K562 (cell line): ENCODE measurements around the gene TNNT3. TPM values are rescaled to one million over a fixed set of nuclear protein-coding genes. Genes with fewer than 3 reads are reported as not detected.

Experiments used
- ATAC-seq: fragments of 200-7000 bp; cut with Tn5 transposase; 3 replicates; pipeline ENCODE4 v1.9.1; 2020; ENCODE audit warnings: moderate library complexity
- BruUV-seq: library from RNA; stranded (reverse); fragments of 400-500 nt; replicated peaks from 2 replicates; lab custom pipeline; 2021; lab: Mats Ljungman, UMichigan
- CTCF ChIA-PET: fragments of 300-600 bp; formaldehyde crosslinking; extraction: SDS; loops from one replicate; lab custom pipeline; 2021; ENCODE audit warnings: low intra/inter-chr PET ratio; lab: Yijun Ruan, JAX
- POLR2A ChIA-PET: fragments of 300-600, 350-650 bp; sonication (Branson Sonifier 250); formaldehyde crosslinking; extraction: SDS; loops from one replicate; lab custom pipeline; 2021; ENCODE audit warnings: antibody characterized with exemption, inconsistent platforms; lab: Yijun Ruan, JAX
- DNase-seq, 4 experiments: peaks; one replicate each; pipeline versions ENCODE4 v3.0.0 to v3.0.0-alpha.2; 2011 to 2018; ENCODE audit warnings: low spot score in 3 of 4, mixed read lengths in 3 of 4; ENCODE audit errors: extremely low read depth in 1 of 4
- FAIRE-seq: peaks from 2 replicates; lab custom pipeline; 2011; peaks lifted over from hg19 to GRCh38; lab: Jason Lieb, UNC
- H2AFZ ChIP-seq: 2 replicates; pipeline ENCODE4 v1.6.0; 2011; ENCODE audit warnings: low read depth, low read length, control low read depth, inconsistent platforms
- H3K27ac ChIP-seq: fragments of 200-600 bp; 3 replicates; pipeline ENCODE4 v1.8.0; 2011; ENCODE audit warnings: low read depth, mild to moderate bottlenecking, control low read depth, inconsistent platforms, low read length, moderate library complexity, mixed read lengths; ENCODE audit errors: extremely low read depth
- H3K27me3 ChIP-seq, 2 experiments: fragments of 300-600 bp in 1 of 2; 2 replicates in 1 of 2; 3 replicates in 1 of 2; pipeline versions ENCODE4 v1.6.0 to v1.8.0; 2011; ENCODE audit warnings: inconsistent platforms in 2 of 2, low read length in 2 of 2, mild to moderate bottlenecking in 1 of 2, mixed read lengths in 1 of 2, moderate library complexity in 1 of 2; ENCODE audit not compliant: control insufficient read depth in 2 of 2, insufficient read depth in 2 of 2
- H3K36me3 ChIP-seq: fragments of 300-600 bp; 3 replicates; pipeline ENCODE4 v1.8.0; 2011; ENCODE audit warnings: mild to moderate bottlenecking, low read length, inconsistent platforms; ENCODE audit not compliant: control insufficient read depth, insufficient read depth
- H3K4me1 ChIP-seq, 2 experiments: fragments of 200-600 bp in 1 of 2; replicated peaks in 1 of 2; 2 replicates in 1 of 2; 3 replicates in 1 of 2; pipeline versions ENCODE4 v1.5.1 to v1.8.0; 2011; ENCODE audit warnings: inconsistent platforms in 2 of 2, low read length in 2 of 2, mild to moderate bottlenecking in 1 of 2, mixed read lengths in 1 of 2, moderate library complexity in 1 of 2; ENCODE audit not compliant: control insufficient read depth in 2 of 2, insufficient read depth in 2 of 2
- H3K4me2 ChIP-seq: 2 replicates; pipeline ENCODE4 v1.6.1; 2011; ENCODE audit warnings: low read length, control low read depth, inconsistent platforms, mixed read lengths; ENCODE audit not compliant: insufficient read depth
- H3K4me3 ChIP-seq: fragments of 200-600 bp; sonication (generic), shearing (Covaris generic); 2 replicates; pipeline ENCODE4 v1.5.1; 2016; ENCODE audit warnings: control low read depth, inconsistent platforms
- H3K79me2 ChIP-seq: fragments of 200-600 bp; 3 replicates; pipeline ENCODE4 v1.8.0; 2011; ENCODE audit warnings: low read length, inconsistent platforms; ENCODE audit not compliant: control insufficient read depth, insufficient read depth
- H3K9ac ChIP-seq, 2 experiments: 2 replicates each; pipeline versions ENCODE4 v1.6.0 to v1.6.1; 2011; ENCODE audit warnings: low read depth in 2 of 2, low read length in 2 of 2, control low read depth in 1 of 2, inconsistent platforms in 1 of 2, mild to moderate bottlenecking in 1 of 2, mixed read lengths in 1 of 2; ENCODE audit not compliant: insufficient read depth in 1 of 2
- H3K9me1 ChIP-seq: one replicate; pipeline ENCODE4 v1.6.0; 2011; ENCODE audit warnings: inconsistent platforms, mild to moderate bottlenecking, low read length, moderate library complexity; ENCODE audit not compliant: control insufficient read depth, insufficient read depth
- H3K9me3 ChIP-seq: replicated peaks from 2 replicates; pipeline ENCODE4 v1.5.1; 2011; ENCODE audit warnings: low read depth, low read length, inconsistent platforms; ENCODE audit not compliant: control insufficient read depth, insufficient read depth
- H4K20me1 ChIP-seq: replicated peaks from 2 replicates; pipeline ENCODE4 v1.6.1; 2011; ENCODE audit warnings: low read length, inconsistent platforms, mixed read lengths; ENCODE audit not compliant: control insufficient read depth, insufficient read depth
- ARID2 ChIP-seq: fragments of 450-650 bp; IDR thresholded peaks from 2 replicates; pipeline ENCODE4 v1.6.1; 2017; ENCODE audit warnings: antibody characterized with exemption, mild to moderate bottlenecking
- MTF1 ChIP-seq: fragments of 250-450 bp; sonication (Bioruptor Pico); IDR thresholded peaks from 2 replicates; pipeline ENCODE4 v1.9.0; 2021; ENCODE audit warnings: moderate library complexity, mild to moderate bottlenecking, inconsistent platforms, borderline replicate concordance
- MXI1 ChIP-seq: IDR thresholded peaks from 2 replicates; pipeline ENCODE4 v1.6.1; 2011; ENCODE audit warnings: low read depth, mild to moderate bottlenecking, improper control_type of control experiment, low read length
- NFIX ChIP-seq: fragments of 250-450 bp; sonication (Bioruptor Pico); IDR thresholded peaks from 2 replicates; pipeline ENCODE4 v1.4.0; 2020; ENCODE audit warnings: low read depth, mild to moderate bottlenecking, moderate library complexity
- SIN3A ChIP-seq, 2 experiments: fragments of 150-350 bp in 1 of 2; IDR thresholded peaks; 2 replicates each; pipeline ENCODE4 v1.6.1; 2011 to 2016; ENCODE audit warnings: borderline replicate concordance in 2 of 2, low read depth in 2 of 2, low read length in 2 of 2, mild to moderate bottlenecking in 2 of 2, moderate library complexity in 2 of 2; ENCODE audit not compliant: control insufficient read depth in 1 of 2
- SPI1 ChIP-seq: IDR thresholded peaks from 2 replicates; pipeline ENCODE4 v1.6.1; 2011; ENCODE audit warnings: low read depth, low read length, control low read depth, borderline replicate concordance
- SREBF1 ChIP-seq: fragments of 150-350 bp; IDR thresholded peaks from 2 replicates; pipeline ENCODE4 v1.6.1; 2014; ENCODE audit warnings: antibody characterized with exemption, low read depth, low read length, borderline replicate concordance
- ZNF551 ChIP-seq: fragments of 250-450 bp; sonication (Bioruptor Pico); IDR thresholded peaks from 2 replicates; pipeline ENCODE4 v1.5.0; 2021; ENCODE audit warnings: mild to moderate bottlenecking, moderate library complexity
- ZSCAN32 ChIP-seq: fragments of 450-650 bp; formaldehyde crosslinking; IDR thresholded peaks from 2 replicates; pipeline ENCODE4 v1.4.0; 2020; ENCODE audit warnings: mild to moderate bottlenecking, moderate library complexity
- WGBS: fragments of 100-300 bp; shearing (Covaris generic); methylation state at CpG from one replicate; pipeline ENCODE4 v1.1.6; 2016; ENCODE audit warnings: low coverage, mixed read lengths; ENCODE audit not compliant: insufficient coverage; ENCODE audit errors: missing lambda C conversion rate; 5-methylcytosine and 5-hydroxymethylcytosine counted together
- in situ Hi-C: fragments of 300-500 bp; cut with MboI; formaldehyde crosslinking; loops from 4 replicates; pipeline ENCODE4 v1.15.0; 2018; ENCODE audit warnings: inconsistent platforms, mixed read lengths
- intact Hi-C: fragments of 100-400 bp; cut with micrococcal nuclease; formaldehyde crosslinking; loops from 2 replicates; pipeline ENCODE4 v1.14.2; 2022
- polyA plus RNA-seq, 8 experiments: library from polyadenylated mRNA; depleted of rRNA in 4 of 8; stranded (reverse) in 5 of 8; unstranded in 3 of 8; fragments of >200 nt; fragmentation: Nextera tagmentation in 2 of 8; fragmentation: Illumina TruSeq in 1 of 8; extraction: Ambion mirVana in 2 of 8; extraction: Trizol in 1 of 8; gene quantifications; 2 replicates each; pipeline versions ENCODE4 v1.2.1 to v1.2.3, GENCODE V29; 2011 to 2014; ENCODE audit warnings: inconsistent platforms in 1 of 8, missing spikeins in 1 of 8
- total RNA-seq, 7 experiments: library from RNA; depleted of rRNA in 6 of 7; stranded (reverse); fragments of >200 nt in 6 of 7; fragmentation: Illumina TruSeq in 2 of 7; extraction: Trizol in 2 of 7; gene quantifications; 2 replicates each; pipeline versions ENCODE4 v1.2.1 to v1.2.3, GENCODE V29; 2011 to 2021; ENCODE audit warnings: low replicate concordance in 1 of 7
- TF ChIP-seq, protein P1 (sequence below): fragments of 450-650 bp; conservative IDR thresholded peaks from 2 replicates; pipeline ENCODE4 v1.6.1; 2016; ENCODE audit warnings: missing genetic modification characterization, low read depth, mild to moderate bottlenecking, control low read depth, missing compliant biosample characterization

TNNT3 gene
- total and polyA plus RNA-seq, 9 of the 15 experiments (the other 6 are each of a cell fraction or from before 2014, with no cell fraction given) = 0.10 TPM; not detected in 8

DNA sequence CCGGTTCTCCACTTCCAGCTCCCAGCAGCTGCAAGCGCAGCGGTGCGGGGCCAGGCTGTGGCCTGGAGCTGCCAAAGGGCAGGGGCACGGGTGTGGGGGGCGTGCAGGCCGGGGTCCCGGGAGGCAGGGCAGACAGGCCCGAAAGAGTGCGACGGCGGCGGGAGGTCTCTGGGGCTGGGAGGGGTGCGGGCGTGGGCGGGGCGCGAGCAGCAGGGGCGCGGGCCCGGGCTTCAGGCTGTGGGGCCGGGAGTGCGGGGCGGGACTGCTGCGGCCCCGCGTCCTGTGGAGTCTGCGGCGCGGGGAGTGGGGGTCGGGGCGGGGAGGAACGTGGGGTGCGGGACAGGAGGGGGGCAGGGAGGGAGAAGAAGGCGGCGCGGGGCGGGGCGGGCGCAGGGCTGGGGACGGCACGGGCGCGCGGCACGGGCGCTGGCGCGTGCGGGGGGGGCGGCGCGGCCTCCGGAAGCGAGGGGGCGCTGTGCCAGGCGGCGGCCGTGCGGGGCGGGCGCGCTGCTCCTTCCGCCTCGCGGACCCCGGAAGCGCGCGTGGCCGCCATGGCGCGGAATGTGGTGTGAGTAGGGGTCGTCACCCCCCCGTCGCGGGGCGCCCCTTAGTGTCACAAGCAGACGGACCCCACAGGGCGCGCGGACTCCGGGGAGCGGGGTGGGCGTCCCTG, 27.4 kb downstream of the TNNT3 start, which contains the start of gene MRPL23:
TSS of gene MRPL23 (plus strand) at position 521 of the 673 bp plus-strand sequence. CDS start at position 552, 31 bp downstream.
- peak; percentile 73 for ATAC-seq
- H3K9ac ChIP-seq = no peak within 1 kb of the TSS
- H3K36me3 ChIP-seq = no peaks in the 10 kb centered on the region
- no peaks in the 10 kb centered on the region for H3K79me2 ChIP-seq
- H3K4me1 ChIP-seq = peaks cover 0 to 12% of the 10 kb centered on the region in 2 experiments; a peak in 3 of 5 replicates
- in situ Hi-C loops (no loop called here), intact Hi-C loops (no loop called here)
- WGBS = no CpG with 5 or more reads among the region's 85 CpGs
- no peak within 1 kb of the TSS for H2AFZ ChIP-seq
- ChIA-PET CTCF (interaction anchor here (0.7 to 3.3 kb wide), 3 partner anchors 52 to 253 kb away, joined by 3 to 25 read pairs (median 4); no protein-coding TSS in a partner anchor), POLR2A (interaction anchor here (0.7 to 1.1 kb wide), 2 partner anchors 11 to 677 kb away, joined by 3 to 6 read pairs; no protein-coding TSS in a partner anchor)
- H4K20me1 ChIP-seq = no peaks in the 10 kb centered on the region
- BruUV-seq = no TSS peak
- H3K9me1 ChIP-seq = no peaks in the 10 kb centered on the region
- H3K9me3 ChIP-seq = no peaks in the 10 kb centered on the region
- H3K27ac ChIP-seq = no peak within 1 kb of the TSS
- DNase-seq = no peak
- H3K4me2 ChIP-seq = no peak within 1 kb of the TSS
- TF ChIP-seq SIN3A (IDR thresholded peaks at IDR 0.05; ENCODE audit: borderline replicate concordance in 2 of 2, control insufficient read depth in 1 of 2, low read depth in 2 of 2, low read length in 2 of 2) (no peak), NFIX (CRISPR knock-in tag) (no peak), ZSCAN32 (CRISPR knock-in tag) (no peak), ARID2 (no peak), MTF1 (no peak), SREBF1 (no peak), ZNF551 (CRISPR knock-in tag) (no peak), SPI1 (no peak), MXI1 (no peak)
- TF ChIP-seq, protein P1, sequence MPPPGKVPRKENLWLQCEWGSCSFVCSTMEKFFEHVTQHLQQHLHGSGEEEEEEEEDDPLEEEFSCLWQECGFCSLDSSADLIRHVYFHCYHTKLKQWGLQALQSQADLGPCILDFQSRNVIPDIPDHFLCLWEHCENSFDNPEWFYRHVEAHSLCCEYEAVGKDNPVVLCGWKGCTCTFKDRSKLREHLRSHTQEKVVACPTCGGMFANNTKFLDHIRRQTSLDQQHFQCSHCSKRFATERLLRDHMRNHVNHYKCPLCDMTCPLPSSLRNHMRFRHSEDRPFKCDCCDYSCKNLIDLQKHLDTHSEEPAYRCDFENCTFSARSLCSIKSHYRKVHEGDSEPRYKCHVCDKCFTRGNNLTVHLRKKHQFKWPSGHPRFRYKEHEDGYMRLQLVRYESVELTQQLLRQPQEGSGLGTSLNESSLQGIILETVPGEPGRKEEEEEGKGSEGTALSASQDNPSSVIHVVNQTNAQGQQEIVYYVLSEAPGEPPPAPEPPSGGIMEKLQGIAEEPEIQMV (tag) = no peak
- H3K4me3 ChIP-seq = no peak within 1 kb of the TSS
- H3K27me3 ChIP-seq = no peaks in the 10 kb centered on the region
- FAIRE-seq = no peak
